ENCODE data around the gene SPNS2. TPM values are rescaled to one million over a fixed set of nuclear protein-coding genes. Genes with fewer than 3 reads are reported as not detected.

The SPNS2 gene
- total and polyA plus RNA-seq, 10 of the 15 experiments (the other 5 are each of a cell fraction or from before 2014, with no cell fraction given) = 0.04 to 1.1 (median 0.23) TPM; not detected in 2

DNA sequence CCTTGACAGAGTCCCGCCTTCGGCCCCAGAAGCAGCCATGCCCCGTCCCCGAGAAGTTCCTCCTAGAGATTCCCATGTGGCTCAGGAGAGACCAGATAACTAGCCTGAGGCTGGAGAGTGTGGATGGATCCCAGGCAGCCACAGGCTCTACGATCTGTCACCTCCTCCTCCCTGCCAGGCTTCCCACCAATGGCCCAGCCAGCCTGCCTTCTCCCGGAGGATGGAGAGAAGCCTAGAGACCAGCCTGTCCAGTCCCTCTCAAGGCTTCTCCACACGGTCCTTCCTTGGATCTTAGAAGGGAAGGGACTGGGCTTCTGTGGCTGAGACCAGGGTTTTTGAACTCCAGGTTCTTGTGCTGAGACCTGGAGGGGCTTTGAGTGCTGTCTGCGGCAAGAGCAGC, 84.0 kb downstream of the SPNS2 start:
- H3K4me3 ChIP-seq = no peak overlapping the region
- H4K20me1 ChIP-seq (ENCODE audit: control insufficient read depth, insufficient read depth) = no peaks in the 10 kb centered on the region; the same call in none of the 2 replicates
- intact Hi-C loops (cut with micrococcal nuclease; ENCODE audit: unreplicated experiment) (no loop called here), in situ Hi-C loops (cut with MboI) (no loop called here)
- H2AFZ ChIP-seq (ENCODE audit: control insufficient read depth, low read depth, low read length) = no peak overlapping the region
- no peaks in the 10 kb centered on the region for H3K4me1 ChIP-seq (ENCODE audit: control insufficient read depth, insufficient read depth, low read length)
- ChIA-PET CTCF (no interaction called here), SMC1A (ENCODE audit: uncharacterized antibody, unreplicated experiment) (no interaction called here), POLR2A (no interaction called here), RAD21 (ENCODE audit: unreplicated experiment) (no interaction called here)
- H3K9ac ChIP-seq (ENCODE audit: control insufficient read depth, insufficient read depth, low read length) = no peak overlapping the region
- H3K27ac ChIP-seq (ENCODE audit: control insufficient read depth, insufficient read depth) = no peak overlapping the region
- DNase-seq (ENCODE audit: low read depth, low spot score) (no peak), ATAC-seq (no peak), FAIRE-seq (no peak)
- H3K36me3 ChIP-seq (ENCODE audit: control insufficient read depth in 2 of 2, insufficient read depth in 2 of 2, low read length in 1 of 2) = no peaks in the 10 kb centered on the region
- no peaks in the 10 kb centered on the region; the same call in 2 of the 3 replicates for H3K9me3 ChIP-seq (replicated peaks; ENCODE audit: control insufficient read depth, insufficient read depth, low read length)
- no peak for TF ChIP-seq TCF12 (IDR thresholded peaks at IDR 0.05; ENCODE audit: low read depth, low read length)
- TF ChIP-seq NFYA (IDR thresholded peaks at IDR 0.05; ENCODE audit: borderline replicate concordance, low read depth, low read length) = no peak
- no peak for TF ChIP-seq HCFC1 (IDR thresholded peaks at IDR 0.05; ENCODE audit: low read length)
- TF ChIP-seq, protein P1, sequence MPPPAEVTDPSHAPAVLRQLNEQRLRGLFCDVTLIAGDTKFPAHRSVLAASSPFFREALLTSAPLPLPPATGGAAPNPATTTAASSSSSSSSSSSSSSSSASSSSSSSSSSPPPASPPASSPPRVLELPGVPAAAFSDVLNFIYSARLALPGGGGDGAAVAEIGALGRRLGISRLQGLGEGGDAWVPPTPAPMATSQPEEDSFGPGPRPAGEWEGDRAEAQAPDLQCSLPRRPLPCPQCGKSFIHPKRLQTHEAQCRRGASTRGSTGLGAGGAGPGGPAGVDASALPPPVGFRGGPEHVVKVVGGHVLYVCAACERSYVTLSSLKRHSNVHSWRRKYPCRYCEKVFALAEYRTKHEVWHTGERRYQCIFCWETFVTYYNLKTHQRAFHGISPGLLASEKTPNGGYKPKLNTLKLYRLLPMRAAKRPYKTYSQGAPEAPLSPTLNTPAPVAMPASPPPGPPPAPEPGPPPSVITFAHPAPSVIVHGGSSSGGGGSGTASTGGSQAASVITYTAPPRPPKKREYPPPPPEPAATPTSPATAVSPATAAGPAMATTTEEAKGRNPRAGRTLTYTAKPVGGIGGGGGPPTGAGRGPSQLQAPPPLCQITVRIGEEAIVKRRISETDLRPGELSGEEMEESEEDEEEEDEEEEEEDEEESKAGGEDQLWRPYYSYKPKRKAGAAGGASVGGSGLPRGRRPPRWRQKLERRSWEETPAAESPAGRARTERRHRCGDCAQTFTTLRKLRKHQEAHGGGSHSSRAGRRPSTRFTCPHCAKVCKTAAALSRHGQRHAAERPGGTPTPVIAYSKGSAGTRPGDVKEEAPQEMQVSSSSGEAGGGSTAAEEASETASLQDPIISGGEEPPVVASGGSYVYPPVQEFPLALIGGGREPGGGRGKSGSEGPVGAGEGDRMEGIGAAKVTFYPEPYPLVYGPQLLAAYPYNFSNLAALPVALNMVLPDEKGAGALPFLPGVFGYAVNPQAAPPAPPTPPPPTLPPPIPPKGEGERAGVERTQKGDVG (CRISPR knock-in tag; IDR thresholded peaks at IDR 0.05) = no peak
- TF ChIP-seq, protein P2, sequence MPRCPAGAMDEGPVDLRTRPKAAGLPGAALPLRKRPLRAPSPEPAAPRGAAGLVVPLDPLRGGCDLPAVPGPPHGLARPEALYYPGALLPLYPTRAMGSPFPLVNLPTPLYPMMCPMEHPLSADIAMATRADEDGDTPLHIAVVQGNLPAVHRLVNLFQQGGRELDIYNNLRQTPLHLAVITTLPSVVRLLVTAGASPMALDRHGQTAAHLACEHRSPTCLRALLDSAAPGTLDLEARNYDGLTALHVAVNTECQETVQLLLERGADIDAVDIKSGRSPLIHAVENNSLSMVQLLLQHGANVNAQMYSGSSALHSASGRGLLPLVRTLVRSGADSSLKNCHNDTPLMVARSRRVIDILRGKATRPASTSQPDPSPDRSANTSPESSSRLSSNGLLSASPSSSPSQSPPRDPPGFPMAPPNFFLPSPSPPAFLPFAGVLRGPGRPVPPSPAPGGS (IDR thresholded peaks at IDR 0.05; ENCODE audit: borderline replicate concordance, insufficient read depth, low read depth, low read length, poor library complexity, severe bottlenecking) = no peak
- no peak for TF ChIP-seq NR2C1 (IDR thresholded peaks at IDR 0.05)
- no peak for TF ChIP-seq KDM1A (IDR thresholded peaks at IDR 0.05; ENCODE audit: borderline replicate concordance)
- no peak overlapping the region for H3K4me2 ChIP-seq (ENCODE audit: control insufficient read depth, insufficient read depth)
- WGBS (ENCODE audit: insufficient coverage, insufficient replicate concordance, low lambda C conversion rate, missing lambda C conversion rate) = 63% methylated on average over 8 of the region's 8 CpGs
- H3K27me3 ChIP-seq (replicated peaks in 1 of 2; ENCODE audit: control insufficient read depth in 2 of 2, insufficient read depth in 2 of 2, low read length in 1 of 2) = peaks cover 8% of the 10 kb centered on the region in 2 experiments; a peak in 3 of 4 replicates
- H3K79me2 ChIP-seq (ENCODE audit: control insufficient read depth, insufficient read depth, low read length) = no peaks in the 10 kb centered on the region
- no TSS peak for BruUV-seq (replicated peaks)
